LoVo (cell line): ENCODE results near the gene PLS3.

ENCODE experiments used
- DNase-seq: peaks from one replicate; pipeline ENCODE4 v3.0.0-alpha.2; 2016; ENCODE audit warnings: low spot score

The PLS3 gene

GRCh38 chrX:115693476-115693875, 132.5 kb downstream of the PLS3 start:
- DNase-seq, result no peak

DNA sequence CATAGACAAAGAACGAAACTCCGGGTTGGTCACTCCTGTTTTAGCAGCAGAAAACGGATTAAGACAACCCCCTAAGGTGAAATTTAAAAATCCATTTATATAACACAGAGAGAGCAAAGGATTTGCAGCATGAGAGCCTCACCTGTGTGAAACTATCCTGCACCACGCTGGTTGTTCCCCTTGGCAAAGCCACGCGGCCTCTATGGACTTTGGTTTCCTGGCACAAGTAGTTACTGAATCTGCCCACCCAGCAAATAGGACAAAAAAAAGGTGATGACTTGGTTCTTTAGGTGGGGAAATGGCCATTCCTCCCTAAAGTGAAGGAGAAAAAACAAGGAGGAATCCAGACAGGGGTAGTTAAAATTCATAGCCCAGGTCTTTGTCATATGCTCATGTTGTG, 133.1 kb downstream of the PLS3 start:
- no peak for DNase-seq

GRCh38 chrX:115696039-115696438, 135.1 kb downstream of the PLS3 start:
- DNase-seq, result no peak

GRCh38 chrX:115696939-115697338, 136.0 kb downstream of the PLS3 start:
- no peak for DNase-seq

- no peak for DNase-seq
These were observed 136.8 kb downstream of the PLS3 start for GRCh38 chrX:115697806-115698205.
